ENCODE measurements around the gene STAT2.

DNA sequence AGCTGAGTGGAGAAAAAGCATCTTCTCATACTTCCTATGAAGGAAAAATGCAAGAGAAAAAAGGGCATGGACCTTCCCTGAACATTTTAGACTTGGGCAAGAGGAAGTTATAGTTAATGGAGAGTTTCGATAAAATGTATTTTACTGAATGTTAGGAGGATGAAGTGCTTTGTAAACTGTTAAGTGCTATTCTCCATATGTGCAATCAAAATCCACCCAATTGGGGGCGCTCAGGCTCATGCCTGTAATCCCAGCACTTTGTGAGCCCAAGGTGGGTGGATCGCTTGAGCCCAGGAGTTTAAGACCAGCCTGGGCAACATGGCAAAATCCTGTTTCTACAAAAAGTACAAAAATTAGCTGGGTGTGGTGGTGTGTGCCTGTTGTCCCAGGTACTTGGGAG lies 42.2 kb downstream of the STAT2 start:
- TF ChIP-seq POLR2AphosphoS5 (IDR thresholded peaks at IDR 0.05; ENCODE audit: low read depth) (no peak), EZH2 (IDR thresholded peaks at IDR 0.05; ENCODE audit: low read depth, unreplicated experiment) (no peak), CREB1 (CRISPR knock-in tag; IDR thresholded peaks at IDR 0.05; ENCODE audit: low read depth) (no peak), ZNF331 (CRISPR knock-in tag; IDR thresholded peaks at IDR 0.05; ENCODE audit: low read depth) (no peak), ZNF114 (CRISPR knock-in tag; IDR thresholded peaks at IDR 0.05) (no peak), EZH2phosphoT487 (IDR thresholded peaks at IDR 0.05; ENCODE audit: unreplicated experiment) (no peak), NANOG (IDR thresholded peaks at IDR 0.05; ENCODE audit: borderline replicate concordance) (no peak), JUNB (IDR thresholded peaks at IDR 0.05; ENCODE audit: unreplicated experiment) (no peak)
- TF ChIP-seq, protein P1, sequence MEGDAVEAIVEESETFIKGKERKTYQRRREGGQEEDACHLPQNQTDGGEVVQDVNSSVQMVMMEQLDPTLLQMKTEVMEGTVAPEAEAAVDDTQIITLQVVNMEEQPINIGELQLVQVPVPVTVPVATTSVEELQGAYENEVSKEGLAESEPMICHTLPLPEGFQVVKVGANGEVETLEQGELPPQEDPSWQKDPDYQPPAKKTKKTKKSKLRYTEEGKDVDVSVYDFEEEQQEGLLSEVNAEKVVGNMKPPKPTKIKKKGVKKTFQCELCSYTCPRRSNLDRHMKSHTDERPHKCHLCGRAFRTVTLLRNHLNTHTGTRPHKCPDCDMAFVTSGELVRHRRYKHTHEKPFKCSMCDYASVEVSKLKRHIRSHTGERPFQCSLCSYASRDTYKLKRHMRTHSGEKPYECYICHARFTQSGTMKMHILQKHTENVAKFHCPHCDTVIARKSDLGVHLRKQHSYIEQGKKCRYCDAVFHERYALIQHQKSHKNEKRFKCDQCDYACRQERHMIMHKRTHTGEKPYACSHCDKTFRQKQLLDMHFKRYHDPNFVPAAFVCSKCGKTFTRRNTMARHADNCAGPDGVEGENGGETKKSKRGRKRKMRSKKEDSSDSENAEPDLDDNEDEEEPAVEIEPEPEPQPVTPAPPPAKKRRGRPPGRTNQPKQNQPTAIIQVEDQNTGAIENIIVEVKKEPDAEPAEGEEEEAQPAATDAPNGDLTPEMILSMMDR (conservative IDR thresholded peaks at IDR 0.05; ENCODE audit: low read depth in 2 of 2) = peak; percentile 54 to 65
- TF ChIP-seq, protein P2, sequence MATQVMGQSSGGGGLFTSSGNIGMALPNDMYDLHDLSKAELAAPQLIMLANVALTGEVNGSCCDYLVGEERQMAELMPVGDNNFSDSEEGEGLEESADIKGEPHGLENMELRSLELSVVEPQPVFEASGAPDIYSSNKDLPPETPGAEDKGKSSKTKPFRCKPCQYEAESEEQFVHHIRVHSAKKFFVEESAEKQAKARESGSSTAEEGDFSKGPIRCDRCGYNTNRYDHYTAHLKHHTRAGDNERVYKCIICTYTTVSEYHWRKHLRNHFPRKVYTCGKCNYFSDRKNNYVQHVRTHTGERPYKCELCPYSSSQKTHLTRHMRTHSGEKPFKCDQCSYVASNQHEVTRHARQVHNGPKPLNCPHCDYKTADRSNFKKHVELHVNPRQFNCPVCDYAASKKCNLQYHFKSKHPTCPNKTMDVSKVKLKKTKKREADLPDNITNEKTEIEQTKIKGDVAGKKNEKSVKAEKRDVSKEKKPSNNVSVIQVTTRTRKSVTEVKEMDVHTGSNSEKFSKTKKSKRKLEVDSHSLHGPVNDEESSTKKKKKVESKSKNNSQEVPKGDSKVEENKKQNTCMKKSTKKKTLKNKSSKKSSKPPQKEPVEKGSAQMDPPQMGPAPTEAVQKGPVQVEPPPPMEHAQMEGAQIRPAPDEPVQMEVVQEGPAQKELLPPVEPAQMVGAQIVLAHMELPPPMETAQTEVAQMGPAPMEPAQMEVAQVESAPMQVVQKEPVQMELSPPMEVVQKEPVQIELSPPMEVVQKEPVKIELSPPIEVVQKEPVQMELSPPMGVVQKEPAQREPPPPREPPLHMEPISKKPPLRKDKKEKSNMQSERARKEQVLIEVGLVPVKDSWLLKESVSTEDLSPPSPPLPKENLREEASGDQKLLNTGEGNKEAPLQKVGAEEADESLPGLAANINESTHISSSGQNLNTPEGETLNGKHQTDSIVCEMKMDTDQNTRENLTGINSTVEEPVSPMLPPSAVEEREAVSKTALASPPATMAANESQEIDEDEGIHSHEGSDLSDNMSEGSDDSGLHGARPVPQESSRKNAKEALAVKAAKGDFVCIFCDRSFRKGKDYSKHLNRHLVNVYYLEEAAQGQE (IDR thresholded peaks at IDR 0.05; ENCODE audit: unreplicated experiment) = no peak
- TF ChIP-seq, protein P3, sequence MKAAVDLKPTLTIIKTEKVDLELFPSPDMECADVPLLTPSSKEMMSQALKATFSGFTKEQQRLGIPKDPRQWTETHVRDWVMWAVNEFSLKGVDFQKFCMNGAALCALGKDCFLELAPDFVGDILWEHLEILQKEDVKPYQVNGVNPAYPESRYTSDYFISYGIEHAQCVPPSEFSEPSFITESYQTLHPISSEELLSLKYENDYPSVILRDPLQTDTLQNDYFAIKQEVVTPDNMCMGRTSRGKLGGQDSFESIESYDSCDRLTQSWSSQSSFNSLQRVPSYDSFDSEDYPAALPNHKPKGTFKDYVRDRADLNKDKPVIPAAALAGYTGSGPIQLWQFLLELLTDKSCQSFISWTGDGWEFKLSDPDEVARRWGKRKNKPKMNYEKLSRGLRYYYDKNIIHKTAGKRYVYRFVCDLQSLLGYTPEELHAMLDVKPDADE (IDR thresholded peaks at IDR 0.05) = no peak

Measured in GM23338 (cell line).